COR-L47 (cell line): Measurements from ENCODE around the gene FLRT2.

ENCODE experiments used
- DNase-seq: peaks from one replicate; lab custom pipeline; 2025; lab: John Stamatoyannopoulos, UW

Gene FLRT2

DNA sequence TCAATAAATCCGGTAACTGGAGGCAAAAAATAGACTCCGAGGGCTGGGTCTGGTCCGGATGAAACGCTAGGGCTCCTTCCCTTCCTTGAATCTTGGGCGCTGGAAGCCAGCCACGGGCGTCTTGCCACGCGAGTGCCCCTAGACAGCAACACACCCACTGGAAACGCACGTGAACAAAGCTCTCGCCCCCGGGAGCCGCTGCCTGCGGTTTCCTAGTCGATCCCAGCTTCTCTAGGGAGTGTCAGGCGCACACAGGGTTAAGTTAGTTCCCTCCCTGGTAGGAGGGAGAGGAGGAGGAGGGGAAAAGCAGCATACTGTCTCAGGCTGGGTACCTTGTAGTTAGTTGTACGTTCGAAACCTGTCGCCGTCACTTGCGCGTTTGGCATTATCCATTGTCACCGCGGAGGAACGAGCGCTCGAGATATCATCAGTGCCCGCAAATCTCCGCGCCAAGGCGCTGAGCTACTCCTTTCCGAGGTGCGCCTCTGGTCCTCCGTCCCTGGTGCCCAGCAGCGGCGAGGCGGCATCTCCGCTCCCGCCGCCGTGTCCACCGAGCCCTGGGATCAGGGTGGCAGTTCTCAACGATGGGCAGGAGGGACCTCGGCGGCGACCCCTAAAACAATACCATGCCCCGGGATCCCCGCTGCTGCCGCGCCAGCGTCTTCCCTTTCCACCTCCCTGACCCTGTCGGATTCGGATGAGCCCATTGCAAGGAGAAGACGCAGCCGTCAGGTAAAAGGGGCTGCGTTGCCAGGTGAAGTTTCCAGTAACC lies at the start of gene FLRT2:
Gene FLRT2 (plus strand): TSS at position 342 of the 772 bp plus-strand sequence. CDS start 91,371 bp downstream, outside the sequence.
- no peak for DNase-seq

DNA sequence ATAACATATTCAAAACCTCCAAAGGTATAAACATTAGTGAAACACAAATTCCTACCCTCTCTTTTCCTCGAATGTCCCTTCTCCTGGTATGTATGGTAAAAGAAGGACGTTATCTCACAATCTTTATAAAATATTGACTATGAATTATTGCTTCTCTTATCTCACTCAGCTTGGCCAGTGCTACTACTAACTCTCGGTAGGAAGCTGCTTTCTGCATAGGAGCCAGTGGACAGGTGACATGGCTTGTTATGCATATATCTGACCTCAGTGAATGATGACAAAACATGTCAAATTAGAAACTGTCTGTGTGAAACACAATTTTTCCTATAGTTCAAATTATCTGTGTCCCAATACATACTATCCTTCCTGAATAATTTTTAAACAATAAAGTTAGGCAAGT lies 48.5 kb upstream of the FLRT2 start:
- DNase-seq: no peak

GRCh38 chr14:85482552-85482951 lies 47.4 kb upstream of the FLRT2 start:
- DNase-seq: no peak

DNA sequence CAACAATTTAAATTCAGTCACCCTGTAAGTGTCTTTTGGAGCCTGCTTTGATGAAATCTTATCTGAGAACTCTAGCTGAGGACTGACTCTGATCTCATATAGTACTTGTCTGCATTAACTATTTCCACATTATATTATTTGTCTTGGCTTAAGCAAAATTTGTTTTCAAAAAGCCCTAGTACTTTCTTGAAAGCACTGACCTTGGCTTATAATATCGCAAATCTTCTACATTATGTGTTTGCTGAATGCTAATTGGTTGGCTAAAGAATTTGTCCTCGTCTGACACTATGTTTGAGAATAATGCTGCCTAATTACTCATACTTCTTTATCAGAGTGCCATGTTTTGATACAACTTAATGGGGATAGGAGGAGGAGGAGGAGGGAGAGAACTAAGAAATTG lies 46.9 kb upstream of the FLRT2 start:
- no peak for DNase-seq

- DNase-seq: no peak
These were observed 46.3 kb upstream of the FLRT2 start for GRCh38 chr14:85483652-85484051.

GRCh38 chr14:85487215-85487614 lies 42.7 kb upstream of the FLRT2 start:
- no peak for DNase-seq

DNA sequence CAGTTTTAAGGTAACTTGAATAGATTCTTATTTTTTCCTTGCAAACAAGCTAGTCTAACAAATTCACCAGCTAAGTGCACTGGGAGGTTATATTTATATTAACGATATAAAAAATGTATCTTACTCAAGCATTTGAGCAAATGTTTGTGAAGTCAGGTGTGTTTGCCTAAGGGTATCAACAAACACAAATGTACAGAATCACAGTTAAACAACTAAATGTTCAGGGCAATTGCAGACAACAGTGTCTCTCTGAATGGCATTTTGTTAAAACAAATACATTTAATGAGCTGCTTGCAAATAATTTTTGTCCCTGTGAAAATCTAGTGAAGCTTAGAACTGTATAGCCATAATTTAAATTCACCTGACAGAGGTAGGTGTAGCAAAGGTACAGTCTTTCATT lies 28.2 kb upstream of the FLRT2 start:
- no peak for DNase-seq

GRCh38 chr14:85508863-85509262 lies 21.1 kb upstream of the FLRT2 start:
- no peak for DNase-seq

DNA sequence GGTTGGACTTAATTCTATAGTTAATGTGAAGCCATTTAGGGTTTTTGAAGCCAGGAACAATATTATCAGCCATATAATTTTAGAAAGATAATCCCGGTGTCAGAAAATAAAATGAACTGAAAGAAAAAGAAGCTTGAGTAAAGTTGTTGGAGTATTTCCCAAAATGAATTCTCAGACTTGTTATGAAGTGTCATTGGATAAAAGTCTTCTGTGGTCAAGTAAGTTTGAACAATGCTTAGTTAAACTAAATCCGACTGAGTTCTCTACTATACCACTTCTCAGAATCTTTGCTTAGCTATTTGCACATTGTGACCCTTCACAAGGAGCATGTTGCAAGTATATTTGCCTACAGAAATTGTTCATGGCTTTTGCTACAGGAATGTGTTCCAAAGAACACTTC lies 17.5 kb upstream of the FLRT2 start:
- DNase-seq: no peak

GRCh38 chr14:85514487-85514886 lies 15.5 kb upstream of the FLRT2 start:
- DNase-seq: no peak

GRCh38 chr14:85516239-85517113 lies 13.5 kb upstream of the FLRT2 start:
- DNase-seq: no peak

GRCh38 chr14:85517114-85517688 lies 12.7 kb upstream of the FLRT2 start:
- DNase-seq: no peak

DNA sequence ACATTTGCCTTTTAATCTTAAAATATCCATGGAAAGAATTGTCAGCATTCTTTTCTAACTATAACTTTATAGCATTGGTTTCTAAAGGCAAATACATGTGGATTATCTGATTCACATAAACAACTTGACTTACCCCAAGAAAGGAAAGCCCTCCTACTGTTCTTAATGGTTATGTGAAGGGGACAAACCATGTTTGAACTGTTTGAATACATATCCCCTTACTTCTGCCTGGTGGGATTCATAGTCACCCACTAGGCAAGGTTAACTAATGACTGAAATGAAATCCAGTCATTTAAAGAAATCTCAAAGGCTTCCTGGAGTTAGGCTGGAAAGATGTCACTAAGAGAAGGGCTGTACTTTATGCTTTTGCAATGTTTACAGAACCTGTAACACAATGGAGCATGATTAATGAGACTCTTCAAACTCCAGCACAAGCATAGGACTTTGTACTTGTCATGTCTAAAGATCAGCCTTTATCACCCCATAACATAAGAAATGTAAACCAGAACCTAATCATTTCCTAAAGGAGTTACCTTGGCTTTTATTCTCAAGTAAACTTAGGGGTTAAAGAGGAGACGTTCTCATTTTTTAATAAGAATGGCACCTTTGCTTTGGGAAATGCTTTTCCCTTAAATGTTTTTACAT lies 10.2 kb upstream of the FLRT2 start:
- peak; percentile 76 for DNase-seq

DNA sequence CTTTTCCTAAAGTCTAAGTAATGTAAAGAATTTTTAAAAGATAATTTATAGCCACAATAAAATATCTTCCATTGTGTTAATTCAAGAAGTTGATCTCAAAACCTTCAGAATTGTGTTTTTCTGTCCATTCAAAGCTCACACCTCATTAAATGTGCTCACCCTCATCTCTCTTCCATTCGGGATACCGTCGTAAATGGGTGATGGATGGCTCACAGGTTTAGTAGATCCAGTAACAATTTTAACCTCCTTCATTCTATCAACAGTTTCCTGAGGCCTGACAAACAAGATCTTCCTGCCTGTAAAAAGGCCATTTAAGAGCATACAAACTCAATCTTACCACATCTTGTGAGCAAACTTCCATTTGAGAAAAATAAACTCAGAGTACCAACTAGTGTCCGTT lies 9.4 kb upstream of the FLRT2 start:
- DNase-seq: no peak

DNA sequence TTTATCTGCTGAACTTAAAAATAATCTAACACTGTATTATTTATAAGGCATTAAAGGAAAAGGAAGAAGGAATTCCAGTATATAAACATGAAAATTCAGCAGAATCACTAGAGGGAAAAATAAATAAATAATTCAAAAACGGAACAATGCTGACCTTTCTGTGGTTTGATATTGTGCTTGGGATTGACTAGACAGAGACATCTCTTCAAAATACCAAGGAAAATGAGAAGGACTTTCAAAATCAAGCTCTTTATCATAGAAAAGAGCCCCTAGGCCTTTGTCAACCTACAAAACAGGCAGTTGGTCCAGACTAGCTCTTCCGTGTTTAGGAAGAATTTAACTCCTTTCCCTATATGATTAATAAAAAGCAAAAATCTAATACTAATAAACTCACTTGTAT lies 6.3 kb upstream of the FLRT2 start:
- DNase-seq: no peak

GRCh38 chr14:85527006-85527405 lies 2.9 kb upstream of the FLRT2 start:
- no peak for DNase-seq

DNA sequence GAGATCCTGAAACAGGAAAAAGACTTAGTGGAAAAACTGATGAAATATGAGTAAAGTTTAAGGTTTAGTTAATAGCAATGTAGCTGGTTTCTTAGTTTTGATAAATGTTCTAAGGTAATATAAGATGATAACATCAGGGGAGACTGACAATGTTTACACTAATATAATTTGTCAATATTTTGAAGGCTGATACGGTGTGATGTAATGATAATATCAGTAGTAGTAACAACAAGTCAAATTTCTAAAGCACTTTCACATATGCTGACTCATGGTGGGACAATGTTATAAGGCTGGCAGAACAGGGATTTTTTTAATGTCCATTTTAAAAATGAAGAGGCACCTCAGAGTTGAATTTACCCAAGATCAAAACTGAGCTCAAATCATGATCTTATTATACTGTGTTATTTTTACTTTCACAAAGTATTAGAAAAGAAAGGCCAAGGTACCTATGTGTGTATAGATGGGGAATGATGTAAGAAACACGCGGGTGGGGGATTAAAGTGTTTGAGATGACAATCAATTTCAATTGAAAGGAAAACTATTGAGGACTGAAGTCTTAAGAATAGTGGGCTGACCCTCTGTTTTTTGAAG lies 2.4 kb upstream of the FLRT2 start:
- DNase-seq: no peak

DNA sequence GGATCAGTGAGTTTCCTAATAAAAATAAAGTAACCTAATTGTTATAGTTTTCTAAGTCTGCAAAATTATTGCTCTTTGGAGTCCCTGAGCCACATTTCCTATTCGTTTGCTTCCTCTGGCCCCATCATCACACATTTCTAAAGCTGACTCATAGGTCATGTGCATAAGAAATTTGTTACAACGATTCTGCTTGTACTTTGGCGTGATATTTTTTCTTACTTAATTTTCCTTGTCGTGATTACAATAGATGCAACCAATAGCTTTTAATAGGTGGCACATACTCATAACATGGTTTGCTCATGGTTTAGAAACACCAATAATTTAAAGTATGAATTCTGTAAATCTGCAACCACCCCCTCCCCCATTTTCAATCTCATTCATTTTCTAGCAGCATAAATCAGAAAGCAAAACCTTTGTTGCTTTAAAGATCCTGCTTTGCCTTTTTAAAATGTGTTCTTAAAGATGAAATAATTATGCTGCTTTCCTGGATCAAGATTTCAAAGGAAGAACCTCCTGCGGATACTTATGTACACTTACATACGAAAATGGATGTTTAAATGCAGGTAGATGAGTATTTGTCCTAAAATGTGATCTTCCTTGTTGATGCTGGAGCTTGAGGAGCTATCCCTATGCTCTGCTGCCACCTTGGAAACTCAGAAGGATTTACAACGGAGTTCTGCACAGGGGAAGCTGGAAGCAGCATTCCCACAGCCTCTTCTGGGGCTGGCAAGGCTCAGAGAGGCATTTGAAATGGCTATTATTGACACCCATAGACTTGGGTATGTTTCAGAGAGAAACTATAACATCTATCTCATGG lies 1.7 kb upstream of the FLRT2 start:
- DNase-seq: peak; percentile 54

GRCh38 chr14:85528897-85529631 lies 880 bp upstream of the FLRT2 start:
- no peak for DNase-seq

- DNase-seq: no peak
These were observed 682 bp downstream of the FLRT2 start for GRCh38 chr14:85530626-85531025.
